Gastroesophageal sphincter (tissue), 4 donors: ENCODE data around the gene ZNF804A. TPM values are rescaled to one million over a fixed set of nuclear protein-coding genes. Genes with fewer than 3 reads are reported as not detected.

Source experiments
- ATAC-seq: fragments of 150-250 bp; one replicate; pipeline ENCODE4 v1.9.1; 2016; ENCODE audit warnings: mild to moderate bottlenecking, moderate library complexity
- H3K27ac ChIP-seq, 4 donors: fragments of 200-600 bp; sonication (generic) in 3 of 4; 1 replicate in 3 of 4; 2 replicates in 1 of 4; pipeline ENCODE4 v1.5.1; 2016 to 2019
- H3K27me3 ChIP-seq: fragments of 200-600 bp; sonication (generic); one replicate; pipeline ENCODE4 v1.5.1; 2019
- H3K36me3 ChIP-seq, 2 donors: fragments of 200-600 bp; sonication (generic); one replicate each; pipeline ENCODE4 v1.5.1; 2019; ENCODE audit warnings: control low read depth in 1 of 2
- H3K4me1 ChIP-seq, 3 donors: fragments of 200-600 bp; sonication (generic); 1 replicate in 2 of 3; 2 replicates in 1 of 3; pipeline ENCODE4 v1.5.1; 2016 to 2019; ENCODE audit warnings: control low read depth in 2 of 3
- H3K4me3 ChIP-seq, 2 donors: fragments of 200-600 bp; sonication (generic); one replicate each; pipeline ENCODE4 v1.5.1; 2019; ENCODE audit warnings: mild to moderate bottlenecking in 1 of 2, moderate library complexity in 1 of 2
- H3K9me3 ChIP-seq, 3 donors: fragments of 200-600 bp; sonication (generic); one replicate each; pipeline ENCODE4 v1.5.1; 2017 to 2019; ENCODE audit warnings: control low read depth in 2 of 3
- CTCF ChIP-seq, 4 experiments: fragments of 200-600 bp in 2 of 4; fragments of 450-650 bp in 2 of 4; sonication (generic) in 1 of 4; IDR thresholded peaks; one replicate each; pipeline ENCODE4 v1.5.1; 2017 to 2019; ENCODE audit warnings: antibody characterized with exemption in 4 of 4, mild to moderate bottlenecking in 2 of 4, moderate library complexity in 2 of 4
- EP300 ChIP-seq: sonication (generic); formaldehyde crosslinking; IDR thresholded peaks from one replicate; pipeline ENCODE4 v1.6.1; 2017; ENCODE audit warnings: antibody characterized with exemption, mild to moderate bottlenecking
- POLR2A ChIP-seq, 2 donors: fragments of 450-650 bp; IDR thresholded peaks; one replicate each; pipeline ENCODE4 v1.6.1; 2017; ENCODE audit warnings: antibody characterized with exemption in 2 of 2, mild to moderate bottlenecking in 2 of 2, moderate library complexity in 1 of 2
- POLR2AphosphoS5 ChIP-seq: sonication (generic); formaldehyde crosslinking; IDR thresholded peaks from one replicate; pipeline ENCODE4 v1.6.1; 2017; ENCODE audit warnings: antibody characterized with exemption
- WGBS, 2 donors: methylation state at CpG; one replicate each; pipeline ENCODE4 v1.1.5; 2018; ENCODE audit warnings: low coverage in 1 of 2; 5-methylcytosine and 5-hydroxymethylcytosine counted together
- total RNA-seq, 4 donors: library from RNA; depleted of rRNA; stranded (reverse); fragments of >200 nt; gene quantifications; one replicate each; pipeline ENCODE4 v1.1.0, GENCODE V29; 2016

Gene ZNF804A
- total RNA-seq, 4 donors from 2014 or later = under 0.01 to 0.08 (median 0.07) TPM; not detected in 1

- WGBS, 2 donors = 86 to 88% methylated on average over 3 of the region's 3 CpGs
- no peak overlapping the region for H3K27ac ChIP-seq
- no peak for ATAC-seq
Measured at GRCh38 chr2:184566716-184567115, 31.6 kb upstream of the ZNF804A start.

GRCh38 chr2:184577056-184577455 lies 21.3 kb upstream of the ZNF804A start:
- H3K27me3 ChIP-seq = no peaks in the 10 kb centered on the region
- H3K36me3 ChIP-seq = no peaks in the 10 kb centered on the region
- WGBS, 2 donors = 75 to 100% methylated on average over 1 of the region's 1 CpG
- no peaks in the 10 kb centered on the region for H3K9me3 ChIP-seq
- H3K4me3 ChIP-seq = no peak overlapping the region
- ATAC-seq = no peak
- H3K4me1 ChIP-seq = no peaks in the 10 kb centered on the region
- no peak overlapping the region for H3K27ac ChIP-seq
- TF ChIP-seq CTCF (IDR thresholded peaks at IDR 0.05) (no peak), EP300 (no peak), POLR2AphosphoS5 (no peak), POLR2A (IDR thresholded peaks at IDR 0.05) (no peak)

More at GRCh38 chr2:184566716-184567115, 31.6 kb upstream of the ZNF804A start:
- H3K4me1 ChIP-seq = no peaks in the 10 kb centered on the region
- TF ChIP-seq POLR2AphosphoS5 = no peak
- no peak for TF ChIP-seq POLR2A (IDR thresholded peaks at IDR 0.05)
- TF ChIP-seq EP300 = no peak
- no peak for TF ChIP-seq CTCF (IDR thresholded peaks at IDR 0.05)
- no peaks in the 10 kb centered on the region for H3K9me3 ChIP-seq
- no peak overlapping the region for H3K4me3 ChIP-seq
- H3K36me3 ChIP-seq = no peaks in the 10 kb centered on the region
- no peaks in the 10 kb centered on the region for H3K27me3 ChIP-seq

- no peak overlapping the region for H3K4me3 ChIP-seq
- WGBS, 2 donors = 59 to 73% methylated on average over 3 to 4 of the region's 4 CpGs
- ATAC-seq = no peak
- TF ChIP-seq EP300 (no peak), POLR2AphosphoS5 (no peak), CTCF (IDR thresholded peaks at IDR 0.05) (no peak), POLR2A (IDR thresholded peaks at IDR 0.05) (no peak)
- H3K36me3 ChIP-seq = no peaks in the 10 kb centered on the region
- no peaks in the 10 kb centered on the region for H3K4me1 ChIP-seq
- no peaks in the 10 kb centered on the region for H3K9me3 ChIP-seq
- no peak overlapping the region for H3K27ac ChIP-seq
- no peaks in the 10 kb centered on the region for H3K27me3 ChIP-seq
Measured at GRCh38 chr2:184577743-184578142, 20.6 kb upstream of the ZNF804A start.

- Histone ChIP-seq H3K9me3 (no peaks in the 10 kb centered on the region), H3K27me3 (no peaks in the 10 kb centered on the region), H3K4me3 (no peak overlapping the region), H3K36me3 (no peaks in the 10 kb centered on the region), H3K4me1 (no peaks in the 10 kb centered on the region), H3K27ac (no peak overlapping the region)
- no peak for TF ChIP-seq POLR2A (IDR thresholded peaks at IDR 0.05)
- no peak for TF ChIP-seq CTCF (IDR thresholded peaks at IDR 0.05)
- TF ChIP-seq EP300 = no peak
- no peak for TF ChIP-seq POLR2AphosphoS5
- no peak for ATAC-seq
- 57 to 74% methylated on average over 4 of the region's 4 CpGs for WGBS, 2 donors
Measured at GRCh38 chr2:184579226-184579625, 19.1 kb upstream of the ZNF804A start.

GRCh38 chr2:184581391-184581790 lies 16.9 kb upstream of the ZNF804A start:
- no peak for ATAC-seq
- Histone ChIP-seq H3K9me3 (no peaks in the 10 kb centered on the region), H3K27ac (no peak overlapping the region), H3K4me3 (no peak overlapping the region), H3K36me3 (no peaks in the 10 kb centered on the region), H3K27me3 (no peaks in the 10 kb centered on the region), H3K4me1 (no peaks in the 10 kb centered on the region)
- TF ChIP-seq POLR2AphosphoS5 (no peak), POLR2A (IDR thresholded peaks at IDR 0.05) (no peak), CTCF (IDR thresholded peaks at IDR 0.05) (no peak), EP300 (no peak)
- 64 to 93% methylated on average over 1 of the region's 1 CpG for WGBS, 2 donors
